Body of pancreas (tissue), 4 donors: ENCODE results near the gene YBX1.

Experiments used
- POLR2A ChIP-seq, 3 donors: fragments of 450-650 bp; IDR thresholded peaks; one replicate each; pipeline ENCODE4 v1.6.1; 2016; ENCODE audit warnings: antibody characterized with exemption in 3 of 3, mild to moderate bottlenecking in 2 of 3
- TF ChIP-seq, protein P1 (sequence below), 7 experiments: fragments of 450-650 bp in 4 of 7; fragments of 200-600 bp in 3 of 7; sonication (generic) in 3 of 7; IDR thresholded peaks; one replicate each; pipeline ENCODE4 v1.5.1; 2016 to 2019; ENCODE audit warnings: antibody characterized with exemption in 7 of 7

GRCh38 chr1:42733415-42734200, 51.4 kb downstream of the YBX1 start:
- no peak for TF ChIP-seq POLR2A (IDR thresholded peaks at IDR 0.05)
- TF ChIP-seq, protein P1, sequence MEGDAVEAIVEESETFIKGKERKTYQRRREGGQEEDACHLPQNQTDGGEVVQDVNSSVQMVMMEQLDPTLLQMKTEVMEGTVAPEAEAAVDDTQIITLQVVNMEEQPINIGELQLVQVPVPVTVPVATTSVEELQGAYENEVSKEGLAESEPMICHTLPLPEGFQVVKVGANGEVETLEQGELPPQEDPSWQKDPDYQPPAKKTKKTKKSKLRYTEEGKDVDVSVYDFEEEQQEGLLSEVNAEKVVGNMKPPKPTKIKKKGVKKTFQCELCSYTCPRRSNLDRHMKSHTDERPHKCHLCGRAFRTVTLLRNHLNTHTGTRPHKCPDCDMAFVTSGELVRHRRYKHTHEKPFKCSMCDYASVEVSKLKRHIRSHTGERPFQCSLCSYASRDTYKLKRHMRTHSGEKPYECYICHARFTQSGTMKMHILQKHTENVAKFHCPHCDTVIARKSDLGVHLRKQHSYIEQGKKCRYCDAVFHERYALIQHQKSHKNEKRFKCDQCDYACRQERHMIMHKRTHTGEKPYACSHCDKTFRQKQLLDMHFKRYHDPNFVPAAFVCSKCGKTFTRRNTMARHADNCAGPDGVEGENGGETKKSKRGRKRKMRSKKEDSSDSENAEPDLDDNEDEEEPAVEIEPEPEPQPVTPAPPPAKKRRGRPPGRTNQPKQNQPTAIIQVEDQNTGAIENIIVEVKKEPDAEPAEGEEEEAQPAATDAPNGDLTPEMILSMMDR (IDR thresholded peaks at IDR 0.05), result no peak
